ENCODE data around the gene MTHFR.

MTHFR gene

GRCh38 chr1:11738783-11739182, 67.0 kb downstream of the MTHFR start:
- no peak overlapping the region for H3K4me3 ChIP-seq (ENCODE audit: low read length)
- no peak for DNase-seq (ENCODE audit: low read depth)
- no peak for TF ChIP-seq CTCF (conservative IDR thresholded peaks at IDR 0.05; ENCODE audit: low read length)

DNA sequence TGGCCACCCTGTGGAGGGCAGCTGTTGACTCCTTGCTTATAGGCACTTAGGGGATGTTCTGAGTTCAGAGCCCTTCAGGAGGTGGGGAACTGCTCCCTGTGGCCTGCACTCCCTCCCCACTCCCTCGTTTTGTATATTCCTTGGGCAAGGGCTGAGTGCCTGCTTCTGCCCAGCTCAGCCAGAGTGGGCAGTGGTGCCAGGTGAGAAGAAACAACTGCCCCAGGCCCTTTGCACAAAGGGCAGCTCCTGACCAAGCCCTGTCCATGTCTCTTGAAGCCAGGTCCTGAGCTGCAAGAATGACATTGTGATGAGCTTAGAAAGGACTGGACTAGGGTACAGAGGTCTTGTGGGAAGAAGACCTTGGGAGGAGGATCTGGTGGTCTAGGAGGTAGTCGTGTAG, 67.7 kb downstream of the MTHFR start:
- DNase-seq (ENCODE audit: low read depth): no peak
- H3K4me3 ChIP-seq (ENCODE audit: low read length): no peak overlapping the region
- no peak for TF ChIP-seq CTCF (conservative IDR thresholded peaks at IDR 0.05; ENCODE audit: low read length)

GRCh38 chr1:11736746-11737639, 68.8 kb downstream of the MTHFR start:
- no peak for TF ChIP-seq CTCF (conservative IDR thresholded peaks at IDR 0.05; ENCODE audit: low read length)
- H3K4me3 ChIP-seq (ENCODE audit: low read length): peak overlapping the region; percentile 98
- peak; percentile 92 for DNase-seq (ENCODE audit: low read depth)

DNA sequence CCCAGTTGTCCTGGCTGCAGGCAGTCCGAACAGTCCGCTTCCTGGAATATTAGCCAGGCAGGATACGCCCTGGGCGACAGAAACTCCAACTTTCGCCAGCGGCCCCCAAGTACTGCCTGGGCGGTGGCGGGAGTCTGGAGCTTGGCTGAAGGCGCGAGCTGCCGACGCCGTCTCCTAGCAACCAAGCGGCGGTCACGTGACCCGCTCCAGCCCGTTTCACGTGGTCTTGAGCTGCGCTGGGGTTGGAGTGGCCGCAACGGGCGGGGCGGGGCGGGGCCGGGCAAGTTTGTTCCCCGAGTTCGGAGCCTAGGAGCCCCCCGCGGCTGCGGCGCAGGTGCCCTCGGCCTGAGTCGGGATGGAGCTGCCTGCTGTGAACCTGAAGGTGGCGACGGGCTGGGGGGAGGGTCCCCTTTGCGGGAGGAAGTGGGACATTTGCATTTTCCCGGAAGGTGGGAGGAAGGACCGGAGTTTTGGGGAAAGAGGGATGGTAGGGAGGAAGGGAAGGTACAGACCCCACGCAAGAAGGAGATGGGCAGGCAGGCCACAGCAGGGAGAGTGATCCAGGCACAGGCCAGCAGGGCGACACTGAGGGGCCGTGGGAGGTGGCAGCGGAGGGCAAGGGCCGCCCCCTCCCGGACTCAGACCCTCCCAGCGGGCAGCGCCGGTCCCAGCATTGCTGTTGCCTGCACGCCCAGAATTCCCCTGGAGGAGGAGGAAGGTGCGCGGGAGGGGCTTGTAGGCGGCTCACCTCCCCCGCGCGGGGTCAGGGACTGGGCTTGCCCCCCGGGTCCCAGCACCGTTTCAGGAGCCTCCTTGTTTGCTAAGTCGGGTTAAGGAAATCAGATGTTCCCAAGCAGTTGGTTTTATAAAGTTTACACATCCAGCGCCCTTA, 69.7 kb downstream of the MTHFR start, which contains the start of gene AGTRAP:
AGTRAP (plus strand) TSS at position 283 of the 892 bp plus-strand sequence; CDS start at position 356, 73 bp downstream.
- peak within 1 kb of the TSS; percentile 98 for H3K4me3 ChIP-seq (ENCODE audit: low read length)
- TF ChIP-seq CTCF (conservative IDR thresholded peaks at IDR 0.05; ENCODE audit: low read length): no peak
- DNase-seq (ENCODE audit: low read depth): peak; percentile 91
